A673 (cell line): ENCODE measurements around the gene UBAP2L.

Experiments used
- EZH2 ChIP-seq: fragments of 200-600 bp; sonication (generic); IDR thresholded peaks from 2 replicates; pipeline ENCODE4 v1.6.1; 2017; ENCODE audit warnings: borderline replicate concordance, low read depth, mild to moderate bottlenecking, mixed read lengths, antibody characterized with exemption, low read length; ENCODE audit not compliant: poor library complexity, severe bottlenecking
- TF ChIP-seq, protein P1 (sequence below): fragments of 300-800, 200-600 bp; sonication (generic); conservative IDR thresholded peaks from 2 replicates; pipeline ENCODE4 v1.5.1; 2017; ENCODE audit warnings: low read depth, mild to moderate bottlenecking, antibody characterized with exemption, low read length, moderate library complexity, mixed read lengths

DNA sequence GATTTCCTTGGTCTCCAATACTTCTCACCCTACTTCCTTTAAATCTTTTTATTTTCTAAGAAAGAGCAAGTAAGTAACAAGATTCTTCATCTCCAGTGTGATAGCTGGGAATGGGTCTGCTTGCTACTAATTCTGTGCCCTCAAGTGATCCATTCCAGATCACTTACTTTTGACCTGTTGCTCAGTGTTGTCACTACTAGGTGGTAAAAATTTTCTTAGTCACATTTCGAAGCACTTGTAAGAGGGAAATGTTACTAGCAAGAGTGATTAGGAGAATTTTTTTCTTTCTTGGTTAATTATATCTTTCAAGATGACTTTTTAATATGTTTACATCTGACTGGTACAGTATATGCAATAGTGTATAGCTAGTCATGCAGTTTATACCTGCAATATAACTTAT lies 2.2 kb downstream of the UBAP2L start:
- TF ChIP-seq, protein P1, sequence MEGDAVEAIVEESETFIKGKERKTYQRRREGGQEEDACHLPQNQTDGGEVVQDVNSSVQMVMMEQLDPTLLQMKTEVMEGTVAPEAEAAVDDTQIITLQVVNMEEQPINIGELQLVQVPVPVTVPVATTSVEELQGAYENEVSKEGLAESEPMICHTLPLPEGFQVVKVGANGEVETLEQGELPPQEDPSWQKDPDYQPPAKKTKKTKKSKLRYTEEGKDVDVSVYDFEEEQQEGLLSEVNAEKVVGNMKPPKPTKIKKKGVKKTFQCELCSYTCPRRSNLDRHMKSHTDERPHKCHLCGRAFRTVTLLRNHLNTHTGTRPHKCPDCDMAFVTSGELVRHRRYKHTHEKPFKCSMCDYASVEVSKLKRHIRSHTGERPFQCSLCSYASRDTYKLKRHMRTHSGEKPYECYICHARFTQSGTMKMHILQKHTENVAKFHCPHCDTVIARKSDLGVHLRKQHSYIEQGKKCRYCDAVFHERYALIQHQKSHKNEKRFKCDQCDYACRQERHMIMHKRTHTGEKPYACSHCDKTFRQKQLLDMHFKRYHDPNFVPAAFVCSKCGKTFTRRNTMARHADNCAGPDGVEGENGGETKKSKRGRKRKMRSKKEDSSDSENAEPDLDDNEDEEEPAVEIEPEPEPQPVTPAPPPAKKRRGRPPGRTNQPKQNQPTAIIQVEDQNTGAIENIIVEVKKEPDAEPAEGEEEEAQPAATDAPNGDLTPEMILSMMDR = no peak
- no peak for TF ChIP-seq EZH2
